ENCODE results near the gene ZNF512.
A peak's percentile ranks its signal among the peaks of the same experiment; 100 is the strongest.
"Not testable (repeated sequence)": the region's sequence is repeated elsewhere in the genome, so short reads cannot be mapped to it uniquely, and the experiment has no call there.

ZNF512 gene

DNA sequence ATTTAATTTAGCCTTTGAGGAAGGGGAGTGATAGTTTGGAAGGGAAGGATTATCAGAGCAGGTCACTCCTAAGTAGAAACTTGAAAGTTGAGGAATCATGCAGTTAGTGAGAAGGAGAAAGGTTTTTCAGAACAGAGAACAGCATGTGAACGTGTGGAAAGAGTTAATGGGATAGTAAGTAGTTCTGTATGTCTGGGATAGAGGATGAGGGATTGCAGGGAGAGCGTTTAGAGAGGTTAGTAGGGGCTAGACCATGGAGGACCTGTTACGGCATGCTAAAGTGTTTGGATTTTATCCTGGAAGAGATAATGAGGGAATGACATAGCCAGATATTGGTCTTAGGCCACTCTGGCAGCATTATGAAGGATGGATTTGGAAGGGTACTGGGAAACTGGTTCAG is 1.8 kb downstream of the ZNF512 start:
- no peak for DNase-seq

DNA sequence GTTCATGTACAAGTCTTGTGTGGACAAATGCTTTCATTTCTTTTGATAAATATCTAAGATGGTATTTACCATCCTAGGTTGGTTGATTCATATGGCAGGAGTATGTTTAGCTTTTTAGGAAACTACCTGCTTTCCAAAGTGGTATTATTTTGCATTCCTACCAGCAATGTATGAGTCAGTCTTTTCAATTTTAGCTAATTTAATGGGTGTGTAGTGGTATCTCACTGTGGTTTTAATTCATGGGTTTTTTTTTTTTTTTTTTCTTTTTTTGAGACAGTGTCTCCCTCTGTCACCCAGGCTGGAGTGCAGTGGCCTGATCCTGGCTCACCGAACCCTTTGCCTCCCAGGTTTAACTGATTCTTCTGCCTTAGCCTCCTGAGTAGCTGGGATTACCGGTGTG is 4.2 kb downstream of the ZNF512 start:
- peak; percentile 24 for DNase-seq

DNA sequence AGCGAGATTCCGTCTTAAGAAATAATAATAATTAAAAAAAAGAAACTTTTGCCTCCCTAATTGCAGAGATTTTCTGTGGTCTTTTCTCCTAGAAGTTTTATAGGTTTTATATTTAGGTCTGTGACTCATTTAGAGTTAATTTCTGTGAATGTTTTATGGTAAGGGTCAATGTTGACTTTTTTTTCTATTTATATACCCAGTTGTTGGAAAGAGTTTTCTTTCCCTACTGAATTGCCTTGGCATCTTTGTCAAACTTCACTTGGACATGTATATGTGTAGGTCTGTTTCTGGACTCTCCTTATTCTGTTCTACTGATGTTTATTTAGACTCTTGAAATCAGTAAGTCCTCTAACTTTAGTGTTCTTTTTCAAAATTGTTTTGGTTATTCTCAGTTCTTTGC is 5.5 kb downstream of the ZNF512 start:
- DNase-seq = no peak

DNA sequence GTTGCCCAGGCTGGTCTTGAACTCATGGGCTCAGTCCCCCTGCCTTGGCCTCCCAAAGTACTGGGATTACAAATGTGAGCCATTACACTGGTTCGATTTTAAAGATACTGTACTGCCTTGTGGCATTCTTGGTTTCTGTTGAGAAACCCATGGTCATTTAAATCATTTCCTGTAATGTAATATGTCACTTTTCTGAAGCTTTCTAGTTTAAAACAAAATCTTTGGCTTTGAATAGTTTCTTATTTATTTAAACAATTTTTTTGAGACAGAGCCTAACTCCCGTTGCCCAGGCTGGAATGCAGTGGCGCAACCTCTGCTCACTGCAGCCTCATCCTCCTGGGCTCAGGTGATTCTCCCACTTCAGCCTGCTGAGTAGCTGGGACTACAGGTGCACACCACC is 8.9 kb downstream of the ZNF512 start:
- DNase-seq = no peak

DNA sequence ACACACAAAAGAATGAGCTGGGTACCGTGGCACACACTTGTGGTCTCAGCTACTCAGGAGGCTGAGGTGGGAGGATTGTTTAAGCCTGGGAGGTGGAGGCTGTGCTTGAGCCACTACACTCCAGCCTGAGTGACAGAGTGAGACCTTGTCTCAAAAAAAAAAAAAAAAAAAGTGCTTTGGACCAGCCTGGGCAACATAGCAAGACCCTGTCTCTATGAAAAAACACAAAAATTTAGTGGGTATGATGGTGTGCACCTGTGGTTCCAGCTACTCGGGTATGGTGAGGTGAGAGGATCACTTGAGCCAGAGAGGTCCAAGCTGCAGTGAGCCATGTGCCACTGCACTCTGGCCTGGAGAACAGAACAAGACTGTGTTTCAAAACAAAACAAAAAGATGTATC is 10.4 kb downstream of the ZNF512 start:
- DNase-seq = no peak

DNA sequence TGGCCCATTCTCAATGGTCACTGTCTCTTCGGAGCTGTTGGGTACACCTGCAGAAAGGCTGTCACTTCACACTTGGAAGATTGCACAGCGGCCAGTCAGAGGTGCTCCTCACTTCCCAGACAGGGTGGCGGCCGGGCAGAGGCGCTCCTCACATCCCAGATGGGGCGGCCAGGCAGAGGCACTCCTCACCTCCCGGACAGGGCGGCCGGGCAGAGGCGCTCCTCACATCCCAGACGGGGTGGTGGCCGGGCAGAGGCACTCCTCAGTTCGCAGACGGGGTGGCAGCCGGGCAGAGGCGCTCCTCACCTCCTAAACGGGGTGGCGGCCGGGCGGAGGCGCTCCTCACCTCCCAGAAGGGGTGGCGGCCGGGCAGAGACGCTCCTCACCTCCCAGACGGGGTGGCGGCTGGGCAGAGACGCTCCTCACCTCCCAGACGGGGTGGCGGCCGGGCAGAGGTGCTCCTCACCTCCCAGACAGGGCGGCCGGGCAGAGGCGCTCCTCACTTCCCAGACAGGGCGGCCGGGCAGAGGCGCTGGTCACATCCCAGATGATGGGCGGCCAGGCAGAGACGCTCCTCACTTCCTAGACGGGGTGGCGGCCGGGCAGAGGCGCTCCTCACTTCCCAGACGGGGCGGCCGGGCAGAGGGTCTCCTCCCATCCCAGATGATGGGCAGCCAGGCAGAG is 11.3 kb downstream of the ZNF512 start:
- DNase-seq = not testable (repeated sequence)

DNA sequence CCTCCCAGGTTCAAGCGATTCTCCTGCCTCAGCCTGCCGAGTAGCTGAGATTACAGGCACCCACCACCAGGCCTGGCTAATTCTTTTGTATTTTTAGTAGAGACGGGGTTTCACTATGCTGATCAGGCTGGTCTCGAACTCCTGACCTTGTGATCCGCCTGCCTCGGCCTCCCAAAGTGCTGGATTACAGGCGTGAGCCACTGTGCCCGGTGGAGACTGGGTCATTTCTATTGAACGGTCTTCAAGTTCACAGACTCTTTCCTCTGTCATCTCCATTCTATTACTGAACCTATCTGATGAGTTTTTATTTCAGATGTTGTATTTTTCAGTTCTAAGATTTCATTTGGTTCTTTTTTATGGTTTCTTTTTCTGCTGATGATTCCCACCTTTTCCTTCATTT is 12.6 kb downstream of the ZNF512 start:
- not testable (repeated sequence) for DNase-seq

DNA sequence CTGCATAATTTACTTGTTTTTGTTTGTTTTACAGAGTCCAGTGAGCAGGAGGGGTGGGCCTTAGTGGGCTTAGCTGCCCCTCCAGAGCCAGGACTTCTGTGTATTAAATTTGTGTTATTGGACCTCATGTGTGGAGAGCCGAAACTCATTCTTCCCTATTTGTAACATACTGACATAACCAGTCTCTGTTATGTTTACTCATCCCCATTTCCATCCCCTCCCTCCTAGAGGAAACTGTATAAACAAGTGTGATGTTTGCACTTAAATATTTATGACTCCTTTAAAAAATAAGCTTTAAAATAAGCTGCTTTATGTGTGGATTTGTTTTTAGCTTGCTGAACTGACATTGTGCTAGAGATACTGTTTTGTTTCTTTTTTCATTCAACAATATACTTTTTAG is 13.8 kb downstream of the ZNF512 start:
- no peak for DNase-seq

DNA sequence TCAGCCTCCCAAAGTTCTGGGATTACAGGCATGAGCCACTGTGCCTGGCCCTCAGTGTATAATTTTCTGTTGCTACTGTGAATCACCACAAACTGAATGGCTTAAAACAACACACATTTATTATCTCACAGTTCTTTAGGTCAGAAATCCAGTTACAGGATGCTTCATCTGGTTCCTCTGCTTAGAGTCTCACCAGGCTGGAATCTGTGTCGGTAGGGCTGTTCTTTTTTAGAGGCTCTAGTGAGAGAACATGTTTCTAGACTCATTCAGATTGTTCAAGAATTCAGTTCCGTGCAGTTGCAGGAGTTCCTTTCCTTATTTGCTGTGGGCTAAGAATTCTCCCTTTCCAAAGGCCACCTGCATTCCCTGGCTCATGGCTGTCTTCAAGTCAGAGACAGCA is 23.8 kb downstream of the ZNF512 start:
- no peak for DNase-seq

DNA sequence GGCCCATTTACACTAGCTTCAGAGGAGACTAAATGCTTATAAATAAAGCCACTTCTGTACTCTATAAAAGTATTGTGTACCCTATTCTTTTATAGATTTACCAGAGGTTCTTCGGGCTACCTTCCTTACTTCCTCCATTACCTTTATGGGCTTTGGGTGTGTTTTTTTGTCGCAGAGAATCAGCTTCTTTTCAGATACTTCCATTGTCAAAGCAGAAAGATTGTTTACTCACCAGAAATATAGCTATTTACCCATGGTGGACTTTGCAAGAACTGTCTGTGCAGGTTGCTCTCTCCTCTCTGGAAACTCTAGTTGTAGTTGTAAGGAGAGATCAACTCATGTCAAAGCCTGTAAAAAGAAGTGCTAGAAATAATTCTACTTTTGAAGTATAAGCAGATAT is 31.1 kb downstream of the ZNF512 start:
- DNase-seq = no peak

DNA sequence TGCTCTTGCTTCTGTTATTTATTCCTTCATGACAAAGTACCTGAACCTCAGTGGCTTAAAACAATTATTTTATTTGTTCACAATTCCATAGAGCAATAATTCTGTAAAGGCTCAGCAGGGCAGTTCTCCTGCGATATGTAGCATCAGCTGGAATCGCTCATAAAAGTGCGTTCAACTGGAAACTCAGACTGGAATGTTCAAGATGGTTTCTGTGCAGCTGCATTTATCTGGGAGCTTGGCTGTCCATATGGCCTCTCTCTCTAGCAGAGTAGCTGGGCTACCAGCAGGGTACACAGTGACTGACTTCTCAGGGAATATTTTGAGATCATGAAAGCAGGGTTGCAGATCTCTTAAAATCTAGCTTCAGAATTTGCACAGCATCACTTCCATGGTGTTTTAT is 32.5 kb downstream of the ZNF512 start:
- DNase-seq = no peak

DNA sequence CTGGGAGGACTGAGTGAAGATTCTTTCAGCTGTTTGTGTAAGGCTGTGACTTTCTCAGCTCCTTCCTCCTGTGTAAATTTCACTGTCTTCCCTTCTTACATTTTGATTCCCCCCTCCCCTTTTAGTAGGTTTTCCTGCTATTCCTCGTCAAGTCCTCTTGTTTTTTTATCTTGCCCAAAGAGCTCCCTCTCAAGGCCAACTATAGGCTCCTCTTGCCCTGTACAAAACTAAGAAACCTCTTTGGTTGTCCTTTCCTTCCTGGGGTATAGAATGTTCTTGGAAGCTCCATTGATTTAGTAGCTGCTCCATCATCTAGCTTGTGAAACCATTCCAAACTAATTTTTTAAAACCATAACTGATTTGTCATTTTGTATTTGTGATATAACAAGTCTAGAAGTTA is 38.7 kb downstream of the ZNF512 start:
- no peak for DNase-seq

DNA sequence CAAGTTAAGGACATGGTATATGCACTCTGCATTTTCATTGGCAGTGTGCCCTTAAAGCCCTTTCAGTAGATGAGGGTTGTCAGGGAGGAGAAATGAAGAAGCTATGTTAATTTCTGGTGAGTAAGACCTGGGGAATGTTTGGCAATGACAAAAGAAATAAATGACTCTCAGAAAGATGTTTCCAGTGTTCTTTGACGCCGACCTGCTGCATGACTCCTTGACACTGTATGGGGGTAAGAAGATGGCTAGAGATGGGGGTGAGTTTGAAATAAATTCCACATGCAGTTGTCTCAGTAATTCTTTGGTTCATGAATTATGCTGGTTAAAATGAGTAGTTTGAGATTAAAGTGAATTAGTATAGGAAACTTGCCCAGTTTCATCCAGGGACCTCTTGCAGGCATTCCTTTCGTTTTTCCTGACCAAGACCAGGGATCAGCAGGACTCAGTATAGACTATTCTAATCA is 40.1 kb downstream of the ZNF512 start:
- no peak for DNase-seq

DNA sequence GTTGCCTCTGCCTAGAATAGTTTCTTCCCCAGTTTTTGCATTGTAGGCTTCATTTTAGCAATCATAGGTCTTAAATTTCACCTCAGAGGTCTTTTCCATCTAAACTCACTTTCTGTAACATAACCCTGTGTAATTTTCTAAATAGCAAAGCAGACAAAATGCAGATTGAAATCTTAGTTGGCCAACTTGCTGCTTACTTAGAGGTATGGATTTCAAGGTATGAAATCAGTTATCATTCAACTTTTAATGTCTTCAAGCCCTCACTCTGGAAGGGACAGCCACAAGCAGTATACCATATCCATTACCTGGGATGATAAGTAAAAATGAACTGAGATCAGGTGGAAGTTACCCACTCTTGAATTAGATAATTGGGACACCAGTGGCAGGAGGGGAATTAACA is 42.1 kb downstream of the ZNF512 start:
- no peak for DNase-seq

DNA sequence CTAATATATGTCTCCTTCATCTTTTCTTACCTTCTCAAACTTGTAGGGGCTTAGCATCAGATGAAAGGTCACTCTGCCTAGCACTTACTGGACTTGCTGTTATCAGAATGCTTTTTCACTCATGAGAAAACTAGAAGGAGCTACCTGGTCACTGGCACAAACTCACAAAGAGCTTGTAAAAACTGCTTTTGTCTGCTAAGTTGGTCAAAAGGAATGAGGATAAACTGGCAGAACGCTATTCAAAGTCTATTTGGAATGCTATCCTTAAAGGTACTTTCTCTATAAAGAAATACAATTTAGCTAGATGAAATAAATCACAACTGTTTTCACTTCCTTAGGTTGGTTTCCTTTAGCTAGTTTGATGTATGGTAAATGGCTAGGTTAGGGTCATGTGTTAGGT is 43.5 kb downstream of the ZNF512 start:
- not testable (repeated sequence) for DNase-seq

DNA sequence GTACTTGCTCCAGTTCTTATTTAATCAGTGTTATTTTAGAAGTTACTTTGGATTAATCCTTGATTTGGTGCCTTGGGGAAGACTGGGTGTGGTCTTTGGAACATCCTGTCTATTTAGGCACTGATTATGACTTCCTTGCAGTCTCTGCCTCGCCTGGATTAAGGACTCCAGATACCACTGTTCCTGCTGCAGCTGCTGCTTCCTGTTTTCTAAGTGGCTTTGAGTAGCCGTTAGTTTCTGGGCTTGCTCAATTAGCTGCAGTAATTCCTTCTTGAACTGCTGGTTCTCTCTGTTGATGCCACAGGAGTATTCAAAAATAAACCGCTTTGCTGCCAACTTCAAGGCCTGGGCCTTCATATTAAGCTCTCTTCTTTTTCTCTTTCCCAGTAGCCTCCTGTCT is 44.1 kb downstream of the ZNF512 start:
- not testable (repeated sequence) for DNase-seq

DNA sequence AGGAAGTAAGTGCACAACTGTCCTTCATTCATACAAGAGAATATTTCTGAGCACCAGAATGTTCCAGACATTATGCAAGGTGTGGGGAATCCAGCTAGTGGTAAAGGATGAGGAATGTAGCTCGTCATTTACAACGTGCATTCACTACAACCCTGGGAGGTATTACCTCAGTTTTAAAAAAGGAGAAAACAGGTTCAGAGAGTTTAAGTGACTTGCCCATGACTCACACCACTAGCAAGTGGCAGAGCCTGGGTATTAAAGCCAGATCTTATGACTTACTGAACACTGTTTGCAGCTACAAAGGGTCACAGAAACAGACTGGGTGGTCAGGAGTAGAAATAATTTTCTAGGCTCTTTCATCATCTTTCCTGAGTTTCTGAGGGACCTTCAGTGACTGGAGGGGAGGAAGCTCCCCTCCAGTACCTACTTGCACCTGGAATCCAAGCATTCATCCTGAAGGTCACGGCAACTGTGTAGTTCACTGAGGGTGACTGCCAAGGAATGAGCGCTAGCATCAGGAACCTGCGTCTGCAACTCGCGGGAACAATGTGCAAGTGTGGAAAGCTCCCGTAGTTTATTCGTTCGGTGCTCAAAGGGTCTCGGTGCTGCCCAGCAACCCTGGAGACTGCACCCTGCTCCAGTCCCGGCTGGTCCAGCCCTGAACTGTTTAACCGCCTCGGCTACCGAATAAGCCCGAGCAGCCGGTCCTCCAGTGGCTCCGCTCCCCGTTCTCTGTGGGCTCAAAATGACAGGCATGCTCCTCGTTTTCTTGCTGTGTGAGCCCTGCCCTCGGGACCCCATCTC is 45.3 kb downstream of the ZNF512 start:
- peak; percentile 23 for DNase-seq

DNA sequence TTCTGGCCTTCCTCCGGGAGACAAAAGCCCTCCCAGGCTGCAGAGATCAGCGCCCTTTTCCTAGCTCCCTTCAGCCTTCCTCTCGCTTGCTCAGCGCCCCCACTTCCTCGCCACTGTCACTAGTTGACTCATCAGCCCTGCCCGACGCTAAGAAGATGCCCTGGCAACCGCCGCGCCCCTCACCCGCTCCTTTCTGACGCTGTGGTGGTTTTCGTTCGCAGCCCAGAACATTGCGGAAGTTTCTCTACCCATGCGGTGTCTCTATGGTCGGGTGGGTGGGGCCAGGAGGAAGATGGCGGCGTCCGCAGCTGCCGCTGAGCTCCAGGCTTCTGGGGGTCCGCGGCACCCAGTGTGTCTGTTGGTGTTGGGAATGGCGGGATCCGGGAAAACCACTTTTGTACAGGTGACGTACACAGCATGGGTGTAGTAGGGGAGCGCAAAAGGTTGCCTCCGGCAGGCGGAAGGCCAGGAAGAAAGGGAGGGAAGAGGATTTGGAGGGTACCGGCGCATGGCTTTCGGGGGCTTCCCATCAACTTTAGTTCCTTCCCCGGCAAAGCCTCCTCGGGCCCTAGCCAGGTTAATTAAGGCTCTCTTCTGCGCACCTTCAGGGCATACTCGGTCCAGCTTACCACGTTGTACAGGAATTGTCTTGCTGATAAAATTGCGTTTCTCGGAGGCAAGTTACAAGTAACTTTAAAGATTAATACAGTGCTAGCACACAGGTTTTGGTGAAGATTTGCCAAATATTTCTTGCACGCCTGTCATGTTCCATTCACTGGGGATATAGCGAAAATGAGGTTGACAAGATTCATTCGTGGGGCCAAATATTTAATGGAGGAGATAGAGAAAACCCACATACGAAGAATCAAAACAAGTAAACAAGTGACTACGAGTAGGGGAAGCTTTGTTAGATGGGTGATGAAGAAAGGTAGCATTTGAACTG is 46.2 kb downstream of the ZNF512 start, which contains the start of the genes CCDC121 and GPN1:
CCDC121 (minus strand) TSS at position 246 of the 943 bp plus-strand sequence. CDS start 1,213 bp downstream, outside the sequence.
GPN1 (plus strand) TSS at position 284 of the 943 bp plus-strand sequence; CDS start at position 293, 9 bp downstream.
- DNase-seq = peak; percentile 97

DNA sequence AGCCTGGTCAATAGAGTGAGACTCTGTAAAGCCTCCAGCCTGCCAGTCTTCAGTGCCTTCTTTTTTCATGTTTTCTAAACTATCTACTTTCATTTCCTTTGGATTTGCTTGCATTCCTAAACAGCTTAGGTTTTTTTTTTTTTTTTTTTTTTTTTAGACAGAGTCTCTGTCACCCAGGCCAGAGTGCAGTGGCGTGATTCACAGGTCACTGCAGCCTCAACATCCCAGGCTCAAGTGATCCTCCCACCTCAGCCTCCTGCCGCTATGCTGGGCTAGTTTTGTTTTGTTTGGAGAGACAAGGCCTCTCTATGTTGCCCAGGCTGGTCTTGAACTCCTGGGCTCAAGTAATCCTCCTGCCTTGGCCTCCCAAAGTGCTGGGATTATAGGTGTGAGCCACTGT is 47.4 kb downstream of the ZNF512 start:
- not testable (repeated sequence) for DNase-seq

DNA sequence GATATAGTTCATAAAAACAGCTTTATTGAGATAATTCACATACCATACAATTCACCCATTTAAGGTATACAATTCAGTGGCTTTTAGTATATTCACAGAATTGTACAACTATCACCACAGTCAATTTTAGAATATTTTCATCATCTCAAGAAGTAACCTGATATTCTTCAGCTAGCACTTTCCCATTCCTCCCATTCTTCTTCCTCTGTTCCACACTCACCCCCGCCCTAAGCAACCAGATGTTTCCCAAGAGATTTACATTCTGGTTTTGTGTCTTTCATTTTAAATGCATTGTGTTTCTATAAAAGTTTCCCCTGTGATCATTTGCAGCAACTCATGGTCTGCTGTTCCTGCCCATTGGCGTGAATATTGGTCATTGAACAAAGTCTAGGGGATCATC is 51.4 kb downstream of the ZNF512 start:
- no peak for DNase-seq

DNA sequence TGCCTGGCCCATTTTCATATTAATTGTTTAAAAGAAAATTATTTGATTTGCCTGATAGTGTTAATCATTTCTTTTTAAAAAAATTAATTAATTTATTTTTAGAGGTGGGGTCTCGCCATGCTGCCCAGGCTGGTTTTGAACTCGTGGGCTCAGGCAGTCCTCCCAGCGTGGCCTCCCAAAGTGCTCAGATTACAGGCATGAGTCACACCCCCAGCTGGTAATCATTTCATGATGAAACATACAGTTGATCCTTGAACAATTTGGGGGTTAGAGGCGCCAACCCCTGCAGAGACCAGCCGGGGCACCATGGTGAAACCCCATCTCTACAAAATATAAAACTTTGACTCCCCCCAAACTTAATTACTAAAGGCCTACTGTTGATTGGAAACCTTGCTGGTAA is 53.9 kb downstream of the ZNF512 start:
- DNase-seq = no peak

DNA sequence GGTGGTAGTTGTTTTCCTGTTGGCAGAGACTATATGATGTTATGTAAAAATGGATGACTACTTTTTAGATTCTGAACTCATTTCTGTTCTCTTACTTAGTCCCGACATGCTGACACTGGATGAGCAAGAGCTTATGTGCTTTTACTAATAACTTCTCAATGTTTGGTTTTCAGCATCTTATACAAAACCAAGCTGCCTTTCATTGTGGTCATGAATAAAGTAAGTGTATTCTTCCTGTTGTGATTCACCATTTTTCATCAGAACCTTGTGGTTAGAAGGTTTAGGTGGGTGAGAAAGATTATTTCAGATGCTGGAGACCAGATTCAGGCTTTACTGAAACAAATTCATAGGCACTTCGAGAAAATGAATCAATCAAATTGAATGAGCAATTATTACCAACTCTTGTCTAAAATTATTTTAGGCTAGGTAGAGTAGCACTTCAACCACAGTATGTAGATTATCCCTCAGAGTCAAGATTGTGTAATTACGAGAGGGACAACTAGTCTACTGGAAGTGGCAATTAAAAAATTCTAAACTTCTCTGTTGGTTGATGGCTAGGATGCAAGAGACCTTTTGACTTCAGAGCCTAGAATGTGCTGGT is 55.3 kb downstream of the ZNF512 start:
- DNase-seq = peak; percentile 27

DNA sequence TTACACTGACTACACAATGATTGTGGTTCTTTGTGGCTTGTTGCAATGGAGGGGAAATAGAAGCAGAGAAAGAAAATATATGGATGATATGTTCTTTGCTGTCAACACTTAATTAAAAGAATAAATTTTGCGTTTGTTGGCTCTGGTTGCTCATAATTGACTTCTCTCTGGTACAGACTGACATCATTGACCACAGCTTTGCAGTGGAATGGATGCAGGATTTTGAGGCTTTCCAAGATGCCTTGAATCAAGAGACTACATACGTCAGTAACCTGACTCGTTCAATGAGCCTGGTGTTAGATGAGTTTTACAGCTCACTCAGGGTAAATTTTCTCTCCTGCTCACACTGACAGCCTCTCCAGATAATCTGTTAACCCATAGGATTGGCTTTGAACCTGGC is 55.9 kb downstream of the ZNF512 start:
- DNase-seq = peak; percentile 29
